Measurements from ENCODE around the gene CORIN. TPM values are rescaled to one million over a fixed set of nuclear protein-coding genes. Genes with fewer than 3 reads are reported as not detected.
A peak's percentile ranks its signal among the peaks of the same experiment; 100 is the strongest.

The CORIN gene
- polyA plus RNA-seq, 1 of the 3 experiments (the other 2 are of a cell fraction): 1.1 TPM

DNA sequence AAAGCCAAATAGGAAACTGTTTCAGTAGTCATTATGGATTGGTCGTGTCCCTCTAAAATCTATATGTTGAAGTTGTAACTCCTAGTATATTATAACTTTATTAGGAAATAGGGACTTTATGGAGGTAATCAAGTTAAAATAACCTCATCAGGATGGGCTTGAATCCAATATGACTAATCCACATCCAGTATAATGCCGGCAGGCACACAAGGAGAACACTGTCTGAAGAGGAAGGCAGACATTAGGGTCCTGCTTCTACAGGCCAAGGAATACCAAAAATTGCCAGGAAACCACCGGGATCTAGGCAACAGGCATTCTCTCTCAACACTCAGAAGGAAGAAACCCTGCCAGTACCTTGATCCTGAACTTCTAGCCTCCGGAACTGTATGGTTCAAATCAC is 222.5 kb downstream of the CORIN start:
- no peaks in the 10 kb centered on the region for H3K9me2 ChIP-seq
- peak overlapping the region in 1 of 2 experiments; percentile 69; a peak in 2 of 4 replicates for H3K27ac ChIP-seq (ENCODE audit: low read depth in 2 of 2, low read length in 1 of 2)
- 18% methylated on average over 4 of the region's 4 CpGs for WGBS (ENCODE audit: low lambda C conversion rate)
- no peaks in the 10 kb centered on the region for H3K79me2 ChIP-seq (ENCODE audit: insufficient read depth)
- H3K4me3 ChIP-seq (ENCODE audit: low read depth in 2 of 2, low read length in 1 of 2): no peak overlapping the region
- DNase-seq: no peak
- no peaks in the 10 kb centered on the region for H3K27me3 ChIP-seq (ENCODE audit: insufficient read depth)
- H3K9me3 ChIP-seq: no peaks in the 10 kb centered on the region
- peaks cover 22% of the 10 kb centered on the region for H3F3A ChIP-seq (replicated peaks; ENCODE audit: insufficient read depth)
- ChIA-PET POLR2A (no interaction called here), CTCF (interaction anchor here (1.0 kb wide), 1 partner anchor 50 kb away, joined by 3 read pairs; no protein-coding TSS in a partner anchor)
- TF ChIP-seq EZH2phosphoT487 (IDR thresholded peaks at IDR 0.05; ENCODE audit: borderline replicate concordance, low read depth): no peak
- TF ChIP-seq SMC3 (IDR thresholded peaks at IDR 0.05; ENCODE audit: low read depth, low read length): no peak
- peak; percentile 60 for TF ChIP-seq NFIC (IDR thresholded peaks at IDR 0.05; ENCODE audit: borderline replicate concordance)
- TF ChIP-seq EP300 (IDR thresholded peaks at IDR 0.05; ENCODE audit: borderline replicate concordance in 1 of 2, low read depth in 1 of 2, low read length in 1 of 2): no peak
- TF ChIP-seq POLR2AphosphoS5 (IDR thresholded peaks at IDR 0.05; ENCODE audit: low read depth, low read length): peak; percentile 22; the same call in 1 of the 2 replicates
- TF ChIP-seq, protein P1, sequence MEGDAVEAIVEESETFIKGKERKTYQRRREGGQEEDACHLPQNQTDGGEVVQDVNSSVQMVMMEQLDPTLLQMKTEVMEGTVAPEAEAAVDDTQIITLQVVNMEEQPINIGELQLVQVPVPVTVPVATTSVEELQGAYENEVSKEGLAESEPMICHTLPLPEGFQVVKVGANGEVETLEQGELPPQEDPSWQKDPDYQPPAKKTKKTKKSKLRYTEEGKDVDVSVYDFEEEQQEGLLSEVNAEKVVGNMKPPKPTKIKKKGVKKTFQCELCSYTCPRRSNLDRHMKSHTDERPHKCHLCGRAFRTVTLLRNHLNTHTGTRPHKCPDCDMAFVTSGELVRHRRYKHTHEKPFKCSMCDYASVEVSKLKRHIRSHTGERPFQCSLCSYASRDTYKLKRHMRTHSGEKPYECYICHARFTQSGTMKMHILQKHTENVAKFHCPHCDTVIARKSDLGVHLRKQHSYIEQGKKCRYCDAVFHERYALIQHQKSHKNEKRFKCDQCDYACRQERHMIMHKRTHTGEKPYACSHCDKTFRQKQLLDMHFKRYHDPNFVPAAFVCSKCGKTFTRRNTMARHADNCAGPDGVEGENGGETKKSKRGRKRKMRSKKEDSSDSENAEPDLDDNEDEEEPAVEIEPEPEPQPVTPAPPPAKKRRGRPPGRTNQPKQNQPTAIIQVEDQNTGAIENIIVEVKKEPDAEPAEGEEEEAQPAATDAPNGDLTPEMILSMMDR (IDR thresholded peaks at IDR 0.05): no peak
- TF ChIP-seq ELF1 (IDR thresholded peaks at IDR 0.05): no peak
- H3K4me1 ChIP-seq (ENCODE audit: control insufficient read depth in 1 of 2, insufficient read depth in 2 of 2, low read depth in 1 of 2, low read length in 1 of 2): peaks cover 0 to 15% of the 10 kb centered on the region in 2 experiments; a peak in 1 of 4 replicates
- H2AFZ ChIP-seq (ENCODE audit: low read depth): peak overlapping the region; percentile 66; the same call in 1 of the 2 replicates
- H3K36me3 ChIP-seq (replicated peaks in 1 of 2; ENCODE audit: control insufficient read depth in 1 of 2, insufficient read depth in 2 of 2, low read length in 1 of 2): no peaks in the 10 kb centered on the region
- H3K9ac ChIP-seq: 0 out of 2 replicates have a peak overlapping the region, but pooled peaks have one; percentile 29
- no peaks in the 10 kb centered on the region for H4K20me1 ChIP-seq (ENCODE audit: insufficient read depth)
- 0 out of 2 replicates have a peak overlapping the region, but pooled peaks have one; percentile 37 for H3K4me2 ChIP-seq

DNA sequence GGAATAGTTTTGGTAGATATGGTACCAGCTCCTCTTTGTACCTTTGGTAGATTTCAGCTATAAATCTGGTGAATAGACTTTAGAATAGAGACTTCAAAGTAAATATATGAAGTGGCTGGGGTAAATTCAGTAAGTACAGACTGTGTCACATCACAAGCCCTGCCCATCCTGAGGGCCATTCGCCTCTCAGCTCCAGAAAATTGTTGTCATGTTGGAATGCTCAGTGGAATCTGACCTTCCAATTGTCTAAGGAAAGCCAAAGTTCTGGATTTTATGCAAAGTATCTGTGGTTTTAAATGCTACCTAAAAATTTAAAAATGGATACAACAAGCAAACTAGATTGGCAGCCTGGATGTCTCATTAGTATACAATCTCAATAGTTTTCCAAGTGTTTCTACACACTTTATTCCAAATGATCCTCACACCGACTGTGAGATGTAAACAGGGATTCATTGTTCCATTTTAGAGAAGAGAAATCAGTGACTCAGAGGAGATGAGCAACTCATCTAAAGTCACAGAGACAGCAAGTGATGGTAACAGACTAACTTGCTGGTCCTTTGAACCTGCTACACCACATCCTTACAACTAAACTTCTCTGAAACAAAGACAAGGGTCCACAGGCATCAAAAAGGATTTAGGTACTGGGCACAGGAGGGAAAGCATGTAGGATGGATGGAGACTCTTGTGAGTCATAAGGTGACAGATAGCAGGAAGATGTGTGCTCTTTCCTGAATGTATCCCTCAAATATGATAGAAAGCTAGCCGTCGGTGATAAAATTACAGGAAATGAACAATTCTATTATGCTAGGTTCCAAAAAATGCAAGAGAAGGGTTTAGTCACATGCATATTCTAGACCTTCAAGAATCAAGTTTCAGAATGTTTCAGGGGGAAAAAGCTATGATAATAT is 225.5 kb downstream of the CORIN start:
- POLR2A ChIA-PET: no interaction called here
- Histone ChIP-seq H3K4me3 (ENCODE audit: low read depth in 2 of 2, low read length in 1 of 2) (no peak overlapping the region; a peak in 1 of 4 replicates), H2AFZ (ENCODE audit: low read depth) (peak overlapping the region; percentile 68; the same call in 1 of the 2 replicates), H3K4me1 (ENCODE audit: control insufficient read depth in 1 of 2, insufficient read depth in 2 of 2, low read depth in 1 of 2, low read length in 1 of 2) (peaks cover 0 to 15% of the 10 kb centered on the region in 2 experiments; a peak in 1 of 4 replicates), H3K36me3 (replicated peaks in 1 of 2; ENCODE audit: control insufficient read depth in 1 of 2, insufficient read depth in 2 of 2, low read length in 1 of 2) (no peaks in the 10 kb centered on the region), H3K4me2 (peak overlapping the region; percentile 59), H3K27me3 (ENCODE audit: insufficient read depth) (no peaks in the 10 kb centered on the region), H3K9ac (peak overlapping the region; percentile 27), H4K20me1 (ENCODE audit: insufficient read depth) (no peaks in the 10 kb centered on the region), H3F3A (replicated peaks; ENCODE audit: insufficient read depth) (peaks cover 22% of the 10 kb centered on the region), H3K27ac (ENCODE audit: low read depth in 2 of 2, low read length in 1 of 2) (peak overlapping the region in 1 of 2 experiments; percentile 78; a peak in 2 of 4 replicates), H3K79me2 (ENCODE audit: insufficient read depth) (no peaks in the 10 kb centered on the region), H3K9me3 (no peaks in the 10 kb centered on the region), H3K9me2 (no peaks in the 10 kb centered on the region)
- CTCF ChIA-PET: no interaction called here
- DNase-seq: no peak
- WGBS (ENCODE audit: low lambda C conversion rate): 11% methylated on average over 4 of the region's 4 CpGs
- TF ChIP-seq RXRA (IDR thresholded peaks at IDR 0.05; ENCODE audit: borderline replicate concordance, low read depth) (peak; percentile 32; the same call in 1 of the 2 replicates), POLR2AphosphoS5 (IDR thresholded peaks at IDR 0.05; ENCODE audit: low read depth, low read length) (peak; percentile 26; the same call in 1 of the 2 replicates), NRF1 (IDR thresholded peaks at IDR 0.05; ENCODE audit: low read depth, low read length) (no peak), TCF12 (IDR thresholded peaks at IDR 0.05) (peak; percentile 72), MEF2A (IDR thresholded peaks at IDR 0.05; ENCODE audit: borderline replicate concordance, low read depth) (no peak), ELF1 (IDR thresholded peaks at IDR 0.05) (peak; percentile 9; the same call in 1 of the 2 replicates), FOSL2 (IDR thresholded peaks at IDR 0.05; ENCODE audit: borderline replicate concordance, low read depth) (peak; percentile 61; the same call in 1 of the 2 replicates)
- TF ChIP-seq, protein P2, sequence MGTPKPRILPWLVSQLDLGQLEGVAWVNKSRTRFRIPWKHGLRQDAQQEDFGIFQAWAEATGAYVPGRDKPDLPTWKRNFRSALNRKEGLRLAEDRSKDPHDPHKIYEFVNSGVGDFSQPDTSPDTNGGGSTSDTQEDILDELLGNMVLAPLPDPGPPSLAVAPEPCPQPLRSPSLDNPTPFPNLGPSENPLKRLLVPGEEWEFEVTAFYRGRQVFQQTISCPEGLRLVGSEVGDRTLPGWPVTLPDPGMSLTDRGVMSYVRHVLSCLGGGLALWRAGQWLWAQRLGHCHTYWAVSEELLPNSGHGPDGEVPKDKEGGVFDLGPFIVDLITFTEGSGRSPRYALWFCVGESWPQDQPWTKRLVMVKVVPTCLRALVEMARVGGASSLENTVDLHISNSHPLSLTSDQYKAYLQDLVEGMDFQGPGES (IDR thresholded peaks at IDR 0.05; ENCODE audit: low read depth, low read length): no peak
- TF ChIP-seq, protein P3, sequence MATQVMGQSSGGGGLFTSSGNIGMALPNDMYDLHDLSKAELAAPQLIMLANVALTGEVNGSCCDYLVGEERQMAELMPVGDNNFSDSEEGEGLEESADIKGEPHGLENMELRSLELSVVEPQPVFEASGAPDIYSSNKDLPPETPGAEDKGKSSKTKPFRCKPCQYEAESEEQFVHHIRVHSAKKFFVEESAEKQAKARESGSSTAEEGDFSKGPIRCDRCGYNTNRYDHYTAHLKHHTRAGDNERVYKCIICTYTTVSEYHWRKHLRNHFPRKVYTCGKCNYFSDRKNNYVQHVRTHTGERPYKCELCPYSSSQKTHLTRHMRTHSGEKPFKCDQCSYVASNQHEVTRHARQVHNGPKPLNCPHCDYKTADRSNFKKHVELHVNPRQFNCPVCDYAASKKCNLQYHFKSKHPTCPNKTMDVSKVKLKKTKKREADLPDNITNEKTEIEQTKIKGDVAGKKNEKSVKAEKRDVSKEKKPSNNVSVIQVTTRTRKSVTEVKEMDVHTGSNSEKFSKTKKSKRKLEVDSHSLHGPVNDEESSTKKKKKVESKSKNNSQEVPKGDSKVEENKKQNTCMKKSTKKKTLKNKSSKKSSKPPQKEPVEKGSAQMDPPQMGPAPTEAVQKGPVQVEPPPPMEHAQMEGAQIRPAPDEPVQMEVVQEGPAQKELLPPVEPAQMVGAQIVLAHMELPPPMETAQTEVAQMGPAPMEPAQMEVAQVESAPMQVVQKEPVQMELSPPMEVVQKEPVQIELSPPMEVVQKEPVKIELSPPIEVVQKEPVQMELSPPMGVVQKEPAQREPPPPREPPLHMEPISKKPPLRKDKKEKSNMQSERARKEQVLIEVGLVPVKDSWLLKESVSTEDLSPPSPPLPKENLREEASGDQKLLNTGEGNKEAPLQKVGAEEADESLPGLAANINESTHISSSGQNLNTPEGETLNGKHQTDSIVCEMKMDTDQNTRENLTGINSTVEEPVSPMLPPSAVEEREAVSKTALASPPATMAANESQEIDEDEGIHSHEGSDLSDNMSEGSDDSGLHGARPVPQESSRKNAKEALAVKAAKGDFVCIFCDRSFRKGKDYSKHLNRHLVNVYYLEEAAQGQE (IDR thresholded peaks at IDR 0.05; ENCODE audit: low read depth, low read length): no peak
- TF ChIP-seq, protein P4, sequence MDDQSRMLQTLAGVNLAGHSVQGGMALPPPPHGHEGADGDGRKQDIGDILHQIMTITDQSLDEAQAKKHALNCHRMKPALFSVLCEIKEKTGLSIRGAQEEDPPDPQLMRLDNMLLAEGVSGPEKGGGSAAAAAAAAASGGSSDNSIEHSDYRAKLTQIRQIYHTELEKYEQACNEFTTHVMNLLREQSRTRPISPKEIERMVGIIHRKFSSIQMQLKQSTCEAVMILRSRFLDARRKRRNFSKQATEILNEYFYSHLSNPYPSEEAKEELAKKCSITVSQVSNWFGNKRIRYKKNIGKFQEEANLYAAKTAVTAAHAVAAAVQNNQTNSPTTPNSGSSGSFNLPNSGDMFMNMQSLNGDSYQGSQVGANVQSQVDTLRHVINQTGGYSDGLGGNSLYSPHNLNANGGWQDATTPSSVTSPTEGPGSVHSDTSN (IDR thresholded peaks at IDR 0.05): peak; percentile 82

All from SK-N-SH (cell line).